NCI-H1105 treated with DMSO at 0.1 percent for 48 hours (cell line): ENCODE measurements around the gene KCTD13.
"Not testable (repeated sequence)": the region's sequence is repeated elsewhere in the genome, so short reads cannot be mapped to it uniquely, and the experiment has no call there.

Source experiments
- DNase-seq: peaks from one replicate; lab custom pipeline; 2025; lab: John Stamatoyannopoulos, UW

KCTD13 gene

GRCh38 chr16:29906520-29907244 lies 19.3 kb downstream of the KCTD13 start:
- DNase-seq: no peak

GRCh38 chr16:29905668-29906067 lies 20.4 kb downstream of the KCTD13 start:
- DNase-seq: no peak

- DNase-seq: no peak
These were observed 21.1 kb downstream of the KCTD13 start for GRCh38 chr16:29904947-29905346.

GRCh38 chr16:29903590-29903989 lies 22.4 kb downstream of the KCTD13 start:
- DNase-seq: no peak

GRCh38 chr16:29901607-29901945 lies 24.4 kb downstream of the KCTD13 start:
- DNase-seq: no peak

- no peak for DNase-seq
These were observed 25.0 kb downstream of the KCTD13 start for GRCh38 chr16:29900888-29901606.

GRCh38 chr16:29900102-29900887 lies 25.7 kb downstream of the KCTD13 start, which contains the start of gene ASPHD1:
Gene ASPHD1 (plus strand): TSS chr16:29900488. CDS start chr16:29900972, 484 bp downstream.
- DNase-seq: peak; percentile 46

GRCh38 chr16:29899516-29900101 lies 26.4 kb downstream of the KCTD13 start, which contains the start of gene SEZ6L2:
Gene SEZ6L2 (minus strand): TSS chr16:29899550. CDS start chr16:29899019, 531 bp downstream.
- peak; percentile 88 for DNase-seq

GRCh38 chr16:29898804-29899515 lies 27.1 kb downstream of the KCTD13 start:
- peak; percentile 33 for DNase-seq

GRCh38 chr16:29898135-29898803 lies 27.8 kb downstream of the KCTD13 start:
- no peak for DNase-seq

GRCh38 chr16:29897333-29897732 lies 28.7 kb downstream of the KCTD13 start:
- no peak for DNase-seq

GRCh38 chr16:29896841-29897240 lies 29.2 kb downstream of the KCTD13 start:
- no peak for DNase-seq

- no peak for DNase-seq
These were observed 31.7 kb downstream of the KCTD13 start for GRCh38 chr16:29894352-29894751.

GRCh38 chr16:29893553-29893952 lies 32.5 kb downstream of the KCTD13 start:
- DNase-seq: no peak

GRCh38 chr16:29892458-29892813 lies 33.6 kb downstream of the KCTD13 start:
- DNase-seq: no peak

GRCh38 chr16:29891525-29892457 lies 34.2 kb downstream of the KCTD13 start:
- DNase-seq: no peak

GRCh38 chr16:29889372-29889771 lies 36.7 kb downstream of the KCTD13 start:
- DNase-seq: not testable (repeated sequence)

- no peak for DNase-seq
These were observed 42.0 kb downstream of the KCTD13 start for GRCh38 chr16:29883987-29884386.

GRCh38 chr16:29881050-29881449 lies 45.0 kb downstream of the KCTD13 start:
- DNase-seq: no peak

- DNase-seq: no peak
These were observed 47.9 kb downstream of the KCTD13 start for GRCh38 chr16:29878172-29878571.
